A549 treated with dexamethasone at 1 μM for 4 hours (cell line): ENCODE measurements around the gene NPAT. TPM values are rescaled to one million over a fixed set of nuclear protein-coding genes. Genes with fewer than 3 reads are reported as not detected.

Source experiments
- total RNA-seq: library from RNA; stranded (reverse); fragments of 200-300 nt; extraction: Qiagen RNA extraction; gene quantifications from 5 replicates; pipeline ENCODE4 v1.2.3, GENCODE V29; 2022

NPAT gene
- 4.0 to 5.7 TPM (median 4.8 TPM) in 5 replicates for total RNA-seq

GRCh38 chr11:108222574-108223347 is at the start of gene NPAT, which contains the start of gene ATM:
Gene NPAT (minus strand): TSS chr11:108222638. CDS start chr11:108222536, 102 bp downstream.
Gene ATM (plus strand): TSS chr11:108223067. CDS start chr11:108227625, 4,558 bp downstream.

GRCh38 chr11:108121274-108122155 is 100.9 kb downstream of the NPAT start, which contains the start of gene ACAT1:
Gene ACAT1 (plus strand): TSS chr11:108121567. CDS start chr11:108121607, 40 bp downstream.

Other genes starting within 250 kb of the NPAT start
- 7.1 to 13.2 TPM (median 11.0 TPM) in 5 replicates for gene CUL5, start 213.7 kb downstream of the NPAT start, total RNA-seq
- gene ACAT1, start 101.1 kb downstream of the NPAT start, total RNA-seq, result 60.9 to 76.4 TPM (median 66.5 TPM) in 5 replicates
- gene ATM, start 429 bp upstream of the NPAT start, total RNA-seq, result 6.0 to 9.1 TPM (median 9.0 TPM) in 5 replicates
- gene C11orf65, start 244.9 kb upstream of the NPAT start, total RNA-seq, result 0.13 to 0.31 TPM (median 0.26 TPM) in 5 replicates